HG03060 (cell line): ENCODE measurements around the gene SHROOM4.

Source experiments
- ATAC-seq: cut with Tn5 transposase; IDR thresholded peaks from one replicate; pipeline ENCODE4 v1.9.1; 2021; ENCODE audit warnings: low read depth, moderate number of reproducible peaks; ENCODE audit not compliant: unreplicated experiment

The SHROOM4 gene

DNA sequence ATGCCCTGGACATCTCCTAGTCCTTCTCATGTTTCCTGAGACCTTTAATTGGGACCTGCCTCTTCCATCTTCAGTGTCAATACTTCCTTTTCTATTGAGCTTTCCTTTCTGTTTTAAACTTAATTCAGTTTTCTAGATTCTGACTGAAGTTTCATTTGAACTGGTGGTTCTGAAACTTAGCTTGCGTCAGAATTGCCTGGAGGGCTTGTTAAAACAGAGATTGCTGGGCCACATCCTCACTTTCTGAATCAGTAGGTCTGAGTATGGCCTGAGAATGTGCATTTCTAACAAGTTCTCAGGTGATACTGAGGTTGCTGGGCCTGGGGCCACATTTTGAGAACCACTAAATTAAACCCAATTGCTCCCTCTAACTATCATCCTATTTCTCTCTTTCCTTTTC is 191.2 kb downstream of the SHROOM4 start:
- ATAC-seq = no peak

DNA sequence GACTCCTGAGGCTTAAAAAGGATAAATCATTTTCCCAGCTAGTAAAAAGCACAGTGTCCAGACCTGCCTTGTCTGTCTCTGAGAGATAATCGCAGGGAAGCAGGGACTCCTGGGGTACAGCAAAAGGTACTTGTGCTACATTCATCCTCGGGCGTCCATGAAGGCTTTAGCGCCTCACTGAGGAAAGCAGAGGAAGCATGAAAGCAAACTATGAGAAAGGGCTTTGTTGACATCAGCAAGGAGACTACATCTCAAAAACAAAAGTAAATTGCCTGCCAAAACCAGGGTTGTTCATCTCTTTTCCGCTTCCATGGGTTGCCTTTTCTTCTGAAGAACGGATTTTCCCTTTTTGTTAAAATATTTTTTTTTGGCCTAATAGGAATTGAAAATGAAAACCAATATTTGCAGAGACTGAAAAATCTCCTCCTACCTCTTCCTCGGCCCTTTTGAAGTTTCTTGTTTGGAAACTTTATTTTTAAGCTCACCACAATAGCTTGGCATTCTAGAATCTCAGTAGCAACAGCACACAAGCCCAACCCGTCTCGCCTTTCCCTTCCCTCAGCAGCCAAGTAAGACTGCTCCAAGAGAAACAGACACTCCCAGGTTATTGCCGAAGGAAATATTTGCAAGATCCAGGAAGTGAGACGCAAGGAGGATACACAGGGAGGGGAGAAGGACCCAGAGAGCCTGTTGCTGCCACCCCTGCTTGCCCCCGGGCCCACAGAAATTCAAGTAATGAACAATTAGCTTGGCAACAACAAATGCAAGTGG is 195.0 kb downstream of the SHROOM4 start:
- no peak for ATAC-seq

GRCh38 chrX:50617183-50617582 is 196.8 kb downstream of the SHROOM4 start:
- ATAC-seq = no peak

- no peak for ATAC-seq
Observed at GRCh38 chrX:50615570-50616158, 198.3 kb downstream of the SHROOM4 start.

- no peak for ATAC-seq
Observed at GRCh38 chrX:50614460-50614859, 199.5 kb downstream of the SHROOM4 start.

DNA sequence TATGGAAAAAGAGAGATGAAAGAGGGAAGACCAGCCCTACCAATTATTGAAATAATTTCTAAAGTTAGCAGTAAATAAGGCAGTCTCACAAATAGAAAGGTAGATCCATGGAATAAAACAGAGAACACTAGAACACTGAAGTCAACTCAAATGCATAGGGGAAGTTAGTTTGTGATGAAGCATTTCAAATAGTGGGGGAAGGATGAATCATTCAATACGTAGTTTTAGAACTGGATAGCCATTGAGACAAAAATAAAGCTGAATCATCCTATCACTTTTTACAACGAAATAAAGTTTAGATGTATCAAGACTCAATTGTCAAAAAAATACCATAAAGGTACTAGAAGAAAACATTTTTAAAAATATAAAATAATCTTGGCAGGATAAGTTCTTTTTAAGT is 200.1 kb downstream of the SHROOM4 start:
- no peak for ATAC-seq

DNA sequence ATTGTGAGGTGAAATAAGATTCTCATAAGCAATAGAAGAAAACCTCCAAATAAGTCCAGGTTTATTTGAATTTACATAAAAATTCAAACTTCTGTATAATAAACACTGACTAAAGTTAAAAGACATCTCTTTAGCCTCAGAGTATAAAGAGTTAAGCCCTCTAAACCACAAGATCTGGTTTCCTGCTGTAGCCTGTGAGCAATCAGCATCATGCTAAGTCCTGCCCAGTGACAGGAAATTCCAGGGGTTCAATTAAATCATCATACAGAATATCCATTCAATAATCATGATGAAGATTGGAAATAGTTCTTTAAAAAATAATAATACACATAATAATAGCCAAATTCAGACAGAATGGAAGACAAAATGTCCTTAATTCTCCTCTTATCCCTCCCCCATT is 204.2 kb downstream of the SHROOM4 start:
- ATAC-seq = no peak

- no peak for ATAC-seq
Observed at GRCh38 chrX:50606300-50606950, 207.6 kb downstream of the SHROOM4 start.

- no peak for ATAC-seq
Observed at GRCh38 chrX:50596056-50596455, 217.9 kb downstream of the SHROOM4 start.

DNA sequence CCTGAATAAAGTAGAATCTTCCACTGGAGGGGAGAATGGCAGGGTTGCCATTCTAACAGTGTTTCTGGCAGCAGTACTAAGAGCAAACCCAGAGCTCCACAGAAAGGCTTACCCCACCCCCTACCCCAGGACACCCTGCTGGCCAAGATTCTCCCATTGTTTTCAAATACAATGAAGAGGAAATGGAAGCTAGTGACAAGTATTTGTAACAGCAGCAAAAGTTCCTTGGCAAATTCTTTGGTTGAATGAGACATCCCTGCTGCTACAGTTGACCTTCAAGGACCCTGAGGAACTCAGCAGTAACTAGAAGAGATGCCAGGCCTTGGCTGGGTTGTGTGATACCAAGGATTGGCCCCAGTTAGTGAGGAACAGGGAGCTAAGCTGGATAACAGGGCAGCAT is 219.2 kb downstream of the SHROOM4 start:
- ATAC-seq = no peak

DNA sequence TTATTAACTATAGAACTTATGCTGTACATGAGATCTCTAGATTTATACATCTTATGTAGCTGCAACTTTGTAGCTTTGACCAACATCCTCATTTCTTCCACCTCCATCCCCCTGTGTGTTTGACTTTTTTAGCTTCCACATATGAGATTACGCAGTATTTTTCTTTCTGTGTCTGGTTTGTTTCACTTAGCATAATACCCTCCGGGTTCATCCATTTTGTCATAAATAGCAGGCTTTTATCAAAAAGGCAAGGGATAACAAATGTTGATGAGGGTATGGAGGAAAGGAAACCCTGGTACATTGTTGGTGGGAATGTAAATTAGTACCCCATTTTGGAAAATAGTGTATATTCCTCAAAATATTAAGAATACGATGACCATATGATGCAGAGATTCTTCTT is 227.0 kb downstream of the SHROOM4 start:
- ATAC-seq = no peak

DNA sequence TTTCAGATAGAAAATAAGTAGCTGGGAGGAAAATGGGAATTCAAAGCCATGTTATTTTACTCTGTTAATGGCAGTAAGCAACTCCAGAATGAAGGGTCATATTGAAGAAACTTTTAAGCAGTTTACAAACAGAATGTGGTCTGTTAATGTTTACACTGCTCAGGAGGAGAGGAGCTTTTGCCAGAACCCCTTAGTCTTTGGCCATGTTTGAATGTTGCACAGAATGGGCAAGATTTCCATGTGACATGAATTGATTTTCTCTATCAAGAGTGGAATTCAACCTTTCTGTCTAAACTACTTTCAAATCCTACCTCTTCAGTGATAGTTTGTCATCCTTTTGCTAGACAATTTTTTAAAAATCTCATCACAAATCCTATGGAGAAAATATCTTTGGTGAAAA is 227.6 kb downstream of the SHROOM4 start:
- ATAC-seq = no peak

DNA sequence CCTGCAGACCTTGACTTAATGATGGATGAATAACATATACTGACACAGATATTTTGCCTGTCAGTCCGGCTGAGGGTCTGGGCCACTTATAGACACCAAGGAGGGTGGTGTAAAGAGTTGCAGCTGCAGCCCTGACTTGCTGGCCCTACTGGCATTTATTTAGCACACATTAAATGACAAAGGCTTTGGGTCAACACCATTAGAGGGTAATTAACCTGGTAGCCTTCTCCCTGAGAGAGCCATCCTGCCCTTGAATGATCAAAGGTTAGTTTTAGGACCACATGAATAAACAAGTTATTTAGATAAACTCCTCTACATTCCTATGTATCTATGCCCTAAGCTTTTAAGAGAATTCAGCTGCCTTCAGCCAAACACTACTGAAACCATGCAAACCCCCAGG is 232.6 kb downstream of the SHROOM4 start:
- ATAC-seq = no peak

DNA sequence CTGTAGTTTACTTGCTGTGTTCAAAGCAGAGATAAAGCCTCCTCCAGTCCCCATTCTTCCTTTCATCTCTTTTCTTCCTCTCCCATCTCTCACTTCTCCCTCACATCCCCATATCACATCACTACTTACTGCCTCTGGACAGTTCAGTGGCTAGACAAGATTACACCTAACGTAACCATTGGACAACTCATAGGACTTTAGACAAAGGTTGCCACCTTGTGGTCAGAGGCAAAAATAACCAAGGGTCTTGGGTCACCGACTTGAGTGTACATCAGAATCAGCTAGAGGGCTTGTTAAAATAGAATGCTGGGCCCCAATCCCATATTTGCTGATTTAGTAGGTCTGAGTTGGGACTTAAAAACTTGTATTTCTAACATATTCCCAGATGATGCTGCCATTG is 234.0 kb downstream of the SHROOM4 start:
- no peak for ATAC-seq

DNA sequence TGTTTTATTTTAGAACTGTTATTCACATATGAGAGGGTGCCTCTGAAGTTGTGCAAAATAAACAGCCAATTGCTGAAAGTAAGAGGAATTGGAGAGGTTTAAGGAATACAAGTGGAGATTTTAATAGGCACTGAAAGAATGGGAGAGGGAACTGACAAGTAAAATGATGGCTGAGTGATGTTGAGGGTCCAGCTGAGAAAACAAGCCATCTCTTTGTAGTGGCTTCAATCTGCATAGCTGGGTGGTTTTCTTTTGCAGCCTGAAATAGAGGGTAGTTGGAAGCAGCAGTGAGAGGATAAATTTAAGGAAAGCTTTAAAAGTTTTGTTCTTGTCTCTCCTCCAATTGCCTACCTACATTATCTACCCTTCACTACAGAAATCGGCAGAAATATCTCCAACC is 236.7 kb downstream of the SHROOM4 start:
- ATAC-seq = no peak

- ATAC-seq = no peak
Observed at GRCh38 chrX:50567636-50568035, 246.4 kb downstream of the SHROOM4 start.

GRCh38 chrX:50565718-50566117 is 248.3 kb downstream of the SHROOM4 start:
- no peak for ATAC-seq
